Liver (tissue), 9 donors: Measurements from ENCODE around the gene IQCH. TPM values are rescaled to one million over a fixed set of nuclear protein-coding genes. Genes with fewer than 3 reads are reported as not detected.

Source experiments
- DNase-seq: peaks from one replicate; pipeline ENCODE4 v3.0.0-alpha.2; 2017; ENCODE audit warnings: low spot score
- H3K27ac ChIP-seq, 2 donors: one replicate each; pipeline ENCODE4 v1.7.0; 2013; ENCODE audit warnings: inconsistent platforms in 2 of 2, low read length in 2 of 2, control low read depth in 1 of 2, low read depth in 1 of 2, mild to moderate bottlenecking in 1 of 2
- H3K27me3 ChIP-seq, 4 donors: one replicate each; pipeline versions ENCODE4 v1.6.1 to v1.7.0; 2013; ENCODE audit warnings: low read length in 3 of 4, inconsistent platforms in 1 of 4, mild to moderate bottlenecking in 1 of 4, moderate library complexity in 1 of 4; ENCODE audit not compliant: control insufficient read depth in 4 of 4, insufficient read depth in 4 of 4
- H3K36me3 ChIP-seq, 4 donors: one replicate each; pipeline versions ENCODE4 v1.6.1 to v1.7.0; 2013; ENCODE audit warnings: low read length in 3 of 4, mild to moderate bottlenecking in 3 of 4, low read depth in 1 of 4, moderate library complexity in 1 of 4; ENCODE audit not compliant: control insufficient read depth in 4 of 4, insufficient read depth in 3 of 4
- H3K4me1 ChIP-seq, 4 donors: one replicate each; pipeline versions ENCODE4 v1.6.1 to v1.7.0; 2013; ENCODE audit warnings: low read length in 3 of 4, mild to moderate bottlenecking in 3 of 4, moderate library complexity in 1 of 4; ENCODE audit not compliant: control insufficient read depth in 4 of 4, insufficient read depth in 4 of 4
- H3K4me3 ChIP-seq, 3 donors: one replicate each; pipeline versions ENCODE4 v1.6.1 to v1.7.0; 2013; ENCODE audit warnings: low read length in 3 of 3, control low read depth in 1 of 3, low read depth in 1 of 3, mild to moderate bottlenecking in 1 of 3
- H3K9ac ChIP-seq, 2 donors: one replicate each; pipeline ENCODE4 v1.7.0; 2013; ENCODE audit warnings: low read length in 2 of 2, mild to moderate bottlenecking in 2 of 2, moderate library complexity in 2 of 2, control low read depth in 1 of 2, low read depth in 1 of 2
- H3K9me3 ChIP-seq, 4 donors: one replicate each; pipeline versions ENCODE4 v1.6.1 to v1.7.0; 2013; ENCODE audit warnings: low read length in 3 of 4; ENCODE audit not compliant: control insufficient read depth in 4 of 4
- CTCF ChIP-seq: fragments of 150-350 bp; IDR thresholded peaks from 2 replicates; pipeline ENCODE4 v1.5.1; 2017; ENCODE audit warnings: improper control_type of control experiment, low read depth, low read length; ENCODE audit not compliant: missing input control
- HNF4A ChIP-seq, 2 donors: conservative IDR thresholded peaks; 2 replicates each; pipeline ENCODE4 v1.6.1; 2016; ENCODE audit warnings: antibody characterized with exemption in 2 of 2, mild to moderate bottlenecking in 2 of 2
- HNF4G ChIP-seq: IDR thresholded peaks from 2 replicates; pipeline ENCODE4 v1.6.1; 2016; ENCODE audit warnings: antibody characterized with exemption
- JUND ChIP-seq, 2 donors: IDR thresholded peaks; 2 replicates each; pipeline ENCODE4 v1.6.1; 2016; ENCODE audit warnings: antibody characterized with exemption in 2 of 2
- NR2F2 ChIP-seq: IDR thresholded peaks from 2 replicates; pipeline ENCODE4 v1.6.1; 2016; ENCODE audit warnings: antibody characterized with exemption
- RAD21 ChIP-seq, 2 donors: IDR thresholded peaks; 2 replicates each; pipeline ENCODE4 v1.6.1; 2016; ENCODE audit warnings: antibody characterized with exemption in 2 of 2, mild to moderate bottlenecking in 2 of 2
- REST ChIP-seq: IDR thresholded peaks from 2 replicates; pipeline ENCODE4 v1.6.1; 2016; ENCODE audit warnings: antibody characterized with exemption, mild to moderate bottlenecking
- RXRA ChIP-seq, 2 donors: IDR thresholded peaks; 2 replicates each; pipeline ENCODE4 v1.6.1; 2017 to 2018; ENCODE audit warnings: antibody characterized with exemption in 2 of 2, mild to moderate bottlenecking in 1 of 2
- SP1 ChIP-seq: IDR thresholded peaks from 2 replicates; pipeline ENCODE4 v1.6.1; 2018; ENCODE audit warnings: antibody characterized with exemption, mild to moderate bottlenecking
- ZBTB33 ChIP-seq: IDR thresholded peaks from 2 replicates; pipeline ENCODE4 v1.6.1; 2016; ENCODE audit warnings: antibody characterized with exemption
- WGBS: extraction: QIAGEN DNeasy Blood & Tissue Kit; methylation state at CpG from one replicate; pipeline ENCODE4 v1.1.7; 2013; 5-methylcytosine and 5-hydroxymethylcytosine counted together
- polyA plus RNA-seq, 2 donors: library from polyadenylated mRNA; stranded (reverse) in 1 of 2; unstranded in 1 of 2; fragments of 200-250 nt in 1 of 2; fragments of >200 nt in 1 of 2; fragmentation: Nextera tagmentation in 1 of 2; extraction: Ambion mirVana in 1 of 2; gene quantifications; one replicate each; pipeline versions ENCODE4 v1.2.1 to v1.2.3, GENCODE V29; 2013 to 2015
- total RNA-seq, 2 donors: library from RNA; depleted of rRNA; stranded (reverse); fragments of >200 nt; gene quantifications; one replicate each; pipeline ENCODE4 v1.2.3, GENCODE V29; 2014
- donor health status: healthy.
- donor health status: healthy.
- donor health status: healthy.
- donor health status: healthy.
- donor health status: healthy.

The IQCH gene
- total and polyA plus RNA-seq, 4 donors = 0.23 to 1.6 (median 0.86) TPM

- WGBS = 75% methylated on average over 4 of the region's 4 CpGs
- Histone ChIP-seq H3K27me3 (no peaks in the 10 kb centered on the region), H3K27ac (no peak overlapping the region), H3K4me1 (no peaks in the 10 kb centered on the region), H3K4me3 (no peak overlapping the region), H3K36me3 (no peaks in the 10 kb centered on the region), H3K9me3 (no peaks in the 10 kb centered on the region), H3K9ac (no peak overlapping the region)
- DNase-seq = no peak
- TF ChIP-seq RXRA (IDR thresholded peaks at IDR 0.05) = no peak
These were observed 53.5 kb downstream of the IQCH start for GRCh38 chr15:67307889-67308597.

GRCh38 chr15:67311731-67312130, 57.1 kb downstream of the IQCH start:
- H3K9me3 ChIP-seq = no peaks in the 10 kb centered on the region
- DNase-seq = no peak
- H3K9ac ChIP-seq = no peak overlapping the region
- no peak overlapping the region for H3K4me3 ChIP-seq
- H3K36me3 ChIP-seq = no peaks in the 10 kb centered on the region
- H3K27ac ChIP-seq = no peak overlapping the region
- WGBS = 94% methylated on average over 1 of the region's 1 CpG
- H3K27me3 ChIP-seq = no peaks in the 10 kb centered on the region
- TF ChIP-seq HNF4G (no peak), CTCF (no peak), ZBTB33 (no peak), NR2F2 (no peak), REST (no peak), JUND (IDR thresholded peaks at IDR 0.05) (no peak), HNF4A (conservative IDR thresholded peaks at IDR 0.05) (no peak), SP1 (no peak)
- H3K4me1 ChIP-seq = no peaks in the 10 kb centered on the region

GRCh38 chr15:67319961-67320360, 65.4 kb downstream of the IQCH start:
- no peak overlapping the region for H3K9ac ChIP-seq
- DNase-seq = no peak
- no peak for TF ChIP-seq HNF4A (conservative IDR thresholded peaks at IDR 0.05)
- no peak for TF ChIP-seq RAD21 (IDR thresholded peaks at IDR 0.05)
- no peak overlapping the region for H3K4me3 ChIP-seq
- H3K4me1 ChIP-seq = no peaks in the 10 kb centered on the region
- H3K36me3 ChIP-seq = no peaks in the 10 kb centered on the region
- 92% methylated on average over 3 of the region's 3 CpGs for WGBS
- H3K27ac ChIP-seq = no peak overlapping the region
- H3K9me3 ChIP-seq = peaks cover 0 to 3% (median 0%) of the 10 kb centered on the region in 4 donors
- H3K27me3 ChIP-seq = no peaks in the 10 kb centered on the region
